ENCODE data around the gene DNAH2. TPM values are rescaled to one million over a fixed set of nuclear protein-coding genes. Genes with fewer than 3 reads are reported as not detected.

The DNAH2 gene
- total RNA-seq, 1 experiment from 2014 or later: 0.17 TPM

- peak; percentile 71 for DNase-seq (ENCODE audit: low spot score)
These were observed 120.8 kb downstream of the DNAH2 start for GRCh38 chr17:7838090-7839075.

DNA sequence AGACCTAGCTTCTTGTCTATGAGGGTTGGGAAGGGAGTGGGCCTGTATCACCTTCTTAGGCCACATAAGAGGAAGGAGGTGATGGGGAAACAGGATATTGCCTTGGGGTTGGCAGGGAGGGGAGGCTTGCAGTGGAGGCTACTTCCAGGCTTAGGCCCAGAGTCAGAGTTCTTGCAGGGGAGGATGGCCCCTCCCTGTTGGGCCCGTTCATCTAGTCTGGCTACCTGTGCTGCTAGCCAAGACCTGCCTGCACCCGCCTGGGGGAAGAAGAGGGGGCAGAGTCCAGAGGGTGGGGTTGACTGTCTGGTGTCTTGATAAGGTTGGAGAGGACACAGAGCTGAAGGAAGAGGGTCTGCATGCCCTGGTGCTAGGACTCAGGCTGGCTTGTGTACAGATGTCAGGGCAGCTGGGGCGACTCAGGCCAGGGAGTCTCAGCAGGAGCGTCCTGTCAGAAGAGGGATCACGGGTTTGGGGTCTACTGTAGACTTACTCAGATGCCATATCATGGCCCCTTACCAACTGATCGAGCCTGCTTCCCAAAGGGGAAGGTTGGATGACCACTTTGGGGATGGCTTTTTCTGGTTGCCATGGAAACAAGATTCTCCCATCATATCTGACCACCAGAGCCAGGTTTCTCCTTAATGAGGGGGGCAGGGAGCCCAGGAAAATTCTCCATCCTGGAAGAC is 121.8 kb downstream of the DNAH2 start:
- no peak for DNase-seq (ENCODE audit: low spot score)

- peak; percentile 24 for DNase-seq (ENCODE audit: low spot score)
These were observed 122.3 kb downstream of the DNAH2 start for GRCh38 chr17:7839876-7840261.

DNA sequence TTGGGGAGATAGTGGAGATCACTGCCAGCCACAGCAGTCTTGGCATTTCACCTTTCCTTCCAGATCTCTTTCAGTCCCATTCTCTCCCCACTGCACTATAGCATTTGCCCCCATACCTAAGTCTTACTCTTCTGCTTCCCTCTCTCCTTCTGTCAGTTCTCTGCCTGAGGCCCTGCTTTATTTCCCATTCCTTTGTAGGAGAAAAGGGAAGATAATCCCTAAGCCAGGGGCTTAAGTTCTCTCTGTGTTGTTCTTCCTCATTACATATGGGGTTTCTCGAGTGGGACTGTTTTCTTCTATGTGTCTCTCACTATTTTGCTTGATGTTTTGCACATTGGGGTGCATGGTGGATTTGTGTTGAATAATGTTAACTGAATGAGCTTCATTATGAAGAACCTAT is 122.9 kb downstream of the DNAH2 start:
- no peak for DNase-seq (ENCODE audit: low spot score)

GRCh38 chr17:7840875-7841274 is 123.3 kb downstream of the DNAH2 start:
- DNase-seq (ENCODE audit: low spot score): no peak

DNA sequence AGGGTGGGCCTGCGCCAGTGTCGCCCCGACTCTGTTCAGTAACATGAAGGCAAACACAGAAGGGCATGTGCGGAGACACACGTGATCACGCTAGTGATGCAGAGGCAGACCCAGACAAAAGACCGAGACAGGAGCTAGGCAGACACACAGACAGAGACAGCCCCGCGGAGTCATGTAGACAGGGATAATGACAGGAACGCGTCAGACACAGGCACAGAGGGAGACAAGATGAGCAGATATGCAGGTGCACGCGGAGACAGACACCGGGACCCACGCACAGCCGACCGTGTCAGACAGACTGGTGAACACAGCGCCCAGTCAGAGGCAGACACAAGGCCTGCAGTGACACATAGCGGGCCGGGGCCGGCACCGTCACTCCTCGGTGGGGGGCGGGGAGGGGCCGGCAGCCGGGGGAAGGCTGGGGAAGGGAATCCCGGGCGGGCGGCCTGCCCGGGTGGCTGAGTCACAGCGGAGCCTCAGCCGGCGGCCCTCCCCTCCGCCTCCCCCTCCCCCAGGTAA is 123.9 kb downstream of the DNAH2 start:
- DNase-seq (ENCODE audit: low spot score): peak; percentile 89

- peak; percentile 82 for DNase-seq (ENCODE audit: low spot score)
These were observed 124.4 kb downstream of the DNAH2 start for GRCh38 chr17:7841915-7842379.

DNA sequence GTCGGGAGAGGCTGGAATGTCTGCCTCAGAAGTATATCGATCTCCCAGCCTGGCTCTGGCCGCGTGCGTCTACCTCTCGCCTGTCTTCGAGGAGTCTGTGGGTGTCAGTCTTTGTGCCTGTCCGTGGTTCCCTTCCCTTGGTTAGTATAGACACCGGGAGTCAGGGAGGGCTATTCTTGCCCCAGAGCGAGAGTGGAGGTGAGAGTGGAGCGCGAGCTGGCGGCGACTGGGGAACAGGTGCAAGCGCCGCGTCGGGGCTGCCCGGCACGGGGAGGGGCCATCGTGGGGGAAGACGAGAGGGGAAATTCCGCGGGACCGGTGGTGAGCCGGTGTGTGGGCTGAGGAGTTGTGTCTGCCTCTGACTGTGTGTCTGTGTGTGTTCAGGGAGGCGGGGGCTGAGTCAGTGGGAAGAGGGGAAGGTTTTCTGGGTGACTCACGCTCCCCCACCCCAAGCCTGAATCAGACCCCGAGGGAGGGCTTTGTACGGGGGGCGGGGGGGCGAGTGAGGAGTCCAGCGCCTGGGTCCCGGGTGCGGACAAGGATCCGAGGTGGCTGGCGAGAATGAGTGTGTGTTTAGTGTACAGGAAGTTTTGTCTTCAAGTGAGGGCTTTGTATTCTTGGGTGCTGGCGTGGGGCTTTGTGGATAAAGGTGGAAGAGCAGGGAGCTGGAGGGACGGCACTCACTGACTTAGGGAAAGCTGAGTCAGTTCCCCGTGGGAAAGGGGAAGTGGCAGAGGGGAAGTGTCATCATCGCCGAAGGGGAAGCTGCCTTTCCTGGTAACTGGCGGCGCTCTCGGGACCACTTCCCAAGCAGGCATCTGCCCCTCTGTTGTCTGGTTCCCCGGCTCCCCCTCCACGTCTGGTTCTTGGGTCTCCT is 125.1 kb downstream of the DNAH2 start:
- DNase-seq (ENCODE audit: low spot score): peak; percentile 92

- DNase-seq (ENCODE audit: low spot score): peak; percentile 14
These were observed 125.7 kb downstream of the DNAH2 start for GRCh38 chr17:7843257-7843535.

DNA sequence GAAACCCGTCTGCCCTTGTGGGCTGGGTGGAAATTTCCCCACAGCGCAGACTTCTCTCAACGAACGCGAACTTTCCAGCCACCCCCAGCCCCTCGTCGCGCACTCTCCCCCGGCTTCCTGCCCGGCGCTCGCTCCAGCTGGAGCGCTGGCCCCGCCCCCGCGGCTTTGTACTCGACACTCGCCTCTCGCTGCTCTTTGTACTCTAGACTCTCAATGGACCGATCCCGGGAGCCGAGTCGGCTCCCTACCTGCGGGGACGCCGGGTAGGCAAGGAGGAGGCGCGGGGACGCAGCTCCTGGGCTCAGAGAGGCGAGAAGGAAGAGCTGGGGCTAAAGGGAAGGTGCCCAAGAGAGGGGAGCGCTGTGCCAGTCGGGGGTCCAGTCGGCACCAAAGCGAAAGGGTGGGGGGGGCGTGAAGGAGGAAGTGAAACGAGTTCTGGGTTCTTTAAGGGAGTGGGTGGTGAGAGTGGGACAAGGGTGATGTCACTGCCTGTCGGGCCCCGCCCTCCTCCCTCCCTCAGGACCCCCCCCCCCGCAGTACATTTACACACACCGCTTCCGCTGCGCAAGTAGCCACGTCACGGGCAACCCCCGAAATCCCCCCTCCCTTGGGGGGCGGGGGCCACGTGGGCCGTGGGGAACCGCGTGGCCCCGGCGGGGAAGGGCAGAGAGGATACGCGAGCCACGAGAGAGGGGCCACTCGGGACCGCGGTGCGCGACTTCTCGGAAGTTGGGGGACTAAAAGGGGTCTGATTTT is 126.2 kb downstream of the DNAH2 start:
- peak; percentile 87 for DNase-seq (ENCODE audit: low spot score)

- peak; percentile 93 for DNase-seq (ENCODE audit: low spot score)
These were observed 127.0 kb downstream of the DNAH2 start for GRCh38 chr17:7844292-7845154.

- no peak for DNase-seq (ENCODE audit: low spot score)
These were observed 128.0 kb downstream of the DNAH2 start for GRCh38 chr17:7845359-7846062.

GRCh38 chr17:7846063-7846735 is 128.7 kb downstream of the DNAH2 start:
- no peak for DNase-seq (ENCODE audit: low spot score)

- no peak for DNase-seq (ENCODE audit: low spot score)
These were observed 129.5 kb downstream of the DNAH2 start for GRCh38 chr17:7846765-7847661.

DNA sequence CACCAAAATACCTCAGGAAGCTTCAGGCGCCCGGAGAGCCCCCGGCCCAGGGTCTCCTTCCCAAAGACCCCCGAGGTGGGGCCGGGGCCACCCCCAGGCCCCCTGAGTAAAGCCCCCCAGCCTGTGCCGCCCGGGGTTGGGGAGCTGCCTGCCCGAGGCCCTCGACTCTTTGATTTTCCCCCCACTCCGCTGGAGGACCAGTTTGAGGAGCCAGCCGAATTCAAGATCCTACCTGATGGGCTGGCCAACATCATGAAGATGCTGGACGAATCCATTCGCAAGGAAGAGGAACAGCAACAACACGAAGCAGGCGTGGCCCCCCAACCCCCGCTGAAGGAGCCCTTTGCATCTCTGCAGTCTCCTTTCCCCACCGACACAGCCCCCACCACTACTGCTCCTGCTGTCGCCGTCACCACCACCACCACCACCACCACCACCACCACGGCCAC is 130.6 kb downstream of the DNAH2 start:
- DNase-seq (ENCODE audit: low spot score): no peak

GRCh38 chr17:7848739-7849129 is 131.2 kb downstream of the DNAH2 start:
- no peak for DNase-seq (ENCODE audit: low spot score)

- no peak for DNase-seq (ENCODE audit: low spot score)
These were observed 131.7 kb downstream of the DNAH2 start for GRCh38 chr17:7849130-7849750.

All from A172 (cell line).